Transverse colon (tissue), 4 donors: ENCODE measurements around the gene THSD7A. TPM values are rescaled to one million over a fixed set of nuclear protein-coding genes. Genes with fewer than 3 reads are reported as not detected.

Experiments used
- DNase-seq: peaks from one replicate; pipeline ENCODE4 v3.0.0-alpha.2; 2019
- H3K27ac ChIP-seq, 4 donors: fragments of 200-600 bp; sonication (generic); 2 replicates each; pipeline ENCODE4 v1.5.1; 2016 to 2018; ENCODE audit warnings: inconsistent platforms in 4 of 4
- H3K27me3 ChIP-seq: fragments of 200-600 bp; sonication (generic); 2 replicates; pipeline ENCODE4 v1.5.1; 2017; ENCODE audit warnings: inconsistent platforms
- H3K36me3 ChIP-seq, 4 donors: fragments of 200-600 bp; sonication (generic); 2 replicates each; pipeline ENCODE4 v1.5.1; 2017 to 2019; ENCODE audit warnings: inconsistent platforms in 4 of 4
- H3K4me1 ChIP-seq, 4 donors: fragments of 200-600 bp; sonication (generic); 2 replicates each; pipeline ENCODE4 v1.5.1; 2017 to 2020; ENCODE audit warnings: inconsistent platforms in 4 of 4
- H3K4me3 ChIP-seq, 4 donors: fragments of 200-600 bp; sonication (generic); 1 replicate in 1 of 4; 2 replicates in 3 of 4; pipeline versions ENCODE4 v1.5.1 to v1.6.1; 2017 to 2019; ENCODE audit warnings: inconsistent platforms in 4 of 4
- H3K9me3 ChIP-seq, 2 donors: fragments of 200-600 bp; sonication (generic); 2 replicates each; pipeline ENCODE4 v1.5.1; 2017 to 2019; ENCODE audit warnings: inconsistent platforms in 2 of 2
- CTCF ChIP-seq, 5 experiments: fragments of 200-600 bp in 3 of 5; fragments of 450-650 bp in 2 of 5; sonication (generic) in 3 of 5; IDR thresholded peaks; 1 replicate in 2 of 5; 2 replicates in 3 of 5; pipeline ENCODE4 v1.5.1; 2016 to 2017; ENCODE audit warnings: antibody characterized with exemption in 5 of 5, inconsistent platforms in 3 of 5, mild to moderate bottlenecking in 2 of 5, moderate library complexity in 1 of 5
- EP300 ChIP-seq: sonication (generic); formaldehyde crosslinking; IDR thresholded peaks from one replicate; pipeline ENCODE4 v1.6.1; 2017; ENCODE audit warnings: antibody characterized with exemption, low read depth
- POLR2A ChIP-seq: fragments of 450-650 bp; IDR thresholded peaks from one replicate; pipeline ENCODE4 v1.6.1; 2016; ENCODE audit warnings: antibody characterized with exemption, mild to moderate bottlenecking, moderate library complexity
- POLR2AphosphoS5 ChIP-seq, 3 donors: sonication (generic); formaldehyde crosslinking; IDR thresholded peaks; one replicate each; pipeline ENCODE4 v1.6.1; 2016; ENCODE audit warnings: antibody characterized with exemption in 3 of 3
- WGBS, 2 donors: methylation state at CpG; one replicate each; pipeline ENCODE4 v1.1.5; 2018; ENCODE audit warnings: low coverage in 1 of 2; 5-methylcytosine and 5-hydroxymethylcytosine counted together
- in situ Hi-C, 4 donors: fragments of 200-750 bp; cut with MboI; loops; one replicate each; pipeline versions ENCODE4 v1.15.0 to v1.15.1; 2017; ENCODE audit warnings: low sequenced_read_pairs in 3 of 4, low pct_ligation_motif_present in 1 of 4, low pct_unique_long_range_greater_than_20kb in 1 of 4
- intact Hi-C: fragments of 100-400 bp; cut with DNase I; formaldehyde crosslinking; loops from one replicate; pipeline ENCODE4 v1.15.1; 2023; ENCODE audit warnings: low total_unique reads
- total RNA-seq, 4 donors: library from RNA; depleted of rRNA; stranded (reverse); fragments of >200 nt; gene quantifications; one replicate each; pipeline ENCODE4 v1.1.0, GENCODE V29; 2016

THSD7A gene
- total RNA-seq, 4 donors from 2014 or later: 1.9 to 18.9 (median 2.0) TPM

- no peak for DNase-seq
- no peaks in the 10 kb centered on the region for H3K36me3 ChIP-seq
- H3K9me3 ChIP-seq: no peaks in the 10 kb centered on the region
- intact Hi-C loops: no loop called here
- TF ChIP-seq POLR2A (no peak), CTCF (IDR thresholded peaks at IDR 0.05) (no peak), POLR2AphosphoS5 (IDR thresholded peaks at IDR 0.05) (no peak), EP300 (no peak)
- no peaks in the 10 kb centered on the region for H3K4me1 ChIP-seq
- 76 to 100% methylated on average over 3 to 5 of the region's 5 CpGs for WGBS, 2 donors
- H3K27me3 ChIP-seq: no peaks in the 10 kb centered on the region
- no peak overlapping the region for H3K27ac ChIP-seq
- in situ Hi-C loops: no loop called here
- H3K4me3 ChIP-seq: no peak overlapping the region
These were observed 218.6 kb downstream of the THSD7A start for GRCh38 chr7:11613292-11613930.

- no peaks in the 10 kb centered on the region for H3K9me3 ChIP-seq
- H3K4me1 ChIP-seq: no peaks in the 10 kb centered on the region
- in situ Hi-C loops (no loop called here), intact Hi-C loops (no loop called here)
- H3K4me3 ChIP-seq: no peak overlapping the region
- H3K27me3 ChIP-seq: no peaks in the 10 kb centered on the region
- WGBS, 2 donors: 44 to 51% methylated on average over 1 of the region's 1 CpG
- DNase-seq: no peak
- no peaks in the 10 kb centered on the region for H3K36me3 ChIP-seq
- TF ChIP-seq POLR2AphosphoS5 (IDR thresholded peaks at IDR 0.05): no peak
- TF ChIP-seq POLR2A: no peak
- no peak for TF ChIP-seq EP300
- TF ChIP-seq CTCF (IDR thresholded peaks at IDR 0.05): no peak
- no peak overlapping the region for H3K27ac ChIP-seq
These were observed 219.3 kb downstream of the THSD7A start for GRCh38 chr7:11612737-11613136.

- in situ Hi-C loops: no loop called here
- H3K4me3 ChIP-seq: no peak overlapping the region
- WGBS, 2 donors: 55 to 69% methylated on average over 2 of the region's 2 CpGs
- H3K9me3 ChIP-seq: no peaks in the 10 kb centered on the region
- no peaks in the 10 kb centered on the region for H3K27me3 ChIP-seq
- no peak overlapping the region for H3K27ac ChIP-seq
- no peaks in the 10 kb centered on the region for H3K4me1 ChIP-seq
- no peak for DNase-seq
- intact Hi-C loops: no loop called here
- H3K36me3 ChIP-seq: no peaks in the 10 kb centered on the region
- TF ChIP-seq POLR2AphosphoS5 (IDR thresholded peaks at IDR 0.05) (no peak), CTCF (IDR thresholded peaks at IDR 0.05) (no peak), EP300 (no peak), POLR2A (no peak)
These were observed 222.8 kb downstream of the THSD7A start for GRCh38 chr7:11609096-11609670.

GRCh38 chr7:11607686-11608085 lies 224.3 kb downstream of the THSD7A start:
- no peaks in the 10 kb centered on the region for H3K4me1 ChIP-seq
- in situ Hi-C loops: no loop called here
- TF ChIP-seq POLR2AphosphoS5 (IDR thresholded peaks at IDR 0.05) (no peak), CTCF (IDR thresholded peaks at IDR 0.05) (no peak), POLR2A (no peak), EP300 (no peak)
- DNase-seq: no peak
- H3K36me3 ChIP-seq: no peaks in the 10 kb centered on the region
- no peaks in the 10 kb centered on the region for H3K27me3 ChIP-seq
- H3K4me3 ChIP-seq: no peak overlapping the region
- intact Hi-C loops: no loop called here
- no peaks in the 10 kb centered on the region for H3K9me3 ChIP-seq
- WGBS, 2 donors: 38 to 44% methylated on average over 2 of the region's 2 CpGs
- H3K27ac ChIP-seq: no peak overlapping the region
